HG03196 (cell line): ENCODE measurements around the gene RNF38.
"Not testable (repeated sequence)": the region's sequence is repeated elsewhere in the genome, so short reads cannot be mapped to it uniquely, and the experiment has no call there.

Experiments
- ATAC-seq: cut with Tn5 transposase; IDR thresholded peaks from one replicate; pipeline ENCODE4 v1.9.1; 2021; ENCODE audit not compliant: unreplicated experiment

Gene RNF38

GRCh38 chr9:36399980-36400331 lies at the start of gene RNF38:
Gene RNF38 (minus strand): TSS chr9:36400269. CDS start chr9:36400108, 161 bp downstream.
- ATAC-seq = no peak

GRCh38 chr9:36448555-36448954 lies 48.5 kb upstream of the RNF38 start:
- not testable (repeated sequence) for ATAC-seq

- no peak for ATAC-seq
These were observed 47.9 kb upstream of the RNF38 start for GRCh38 chr9:36448017-36448416.

- not testable (repeated sequence) for ATAC-seq
These were observed 46.6 kb upstream of the RNF38 start for GRCh38 chr9:36446678-36447077.

GRCh38 chr9:36445800-36446361 lies 45.8 kb upstream of the RNF38 start:
- ATAC-seq = no peak

GRCh38 chr9:36444203-36444602 lies 44.1 kb upstream of the RNF38 start:
- ATAC-seq = no peak

GRCh38 chr9:36443581-36443980 lies 43.5 kb upstream of the RNF38 start:
- no peak for ATAC-seq

- ATAC-seq = no peak
These were observed 42.6 kb upstream of the RNF38 start for GRCh38 chr9:36442710-36443109.

- ATAC-seq = no peak
These were observed 41.9 kb upstream of the RNF38 start for GRCh38 chr9:36441966-36442365.

- no peak for ATAC-seq
These were observed 38.6 kb upstream of the RNF38 start for GRCh38 chr9:36438536-36439236.

GRCh38 chr9:36437790-36438189 lies 37.7 kb upstream of the RNF38 start:
- ATAC-seq = no peak

- no peak for ATAC-seq
These were observed 36.8 kb upstream of the RNF38 start for GRCh38 chr9:36436909-36437308.

- ATAC-seq = no peak
These were observed 33.3 kb upstream of the RNF38 start for GRCh38 chr9:36433386-36433785.

- no peak for ATAC-seq
These were observed 31.0 kb upstream of the RNF38 start for GRCh38 chr9:36431078-36431477.

GRCh38 chr9:36426945-36427344 lies 26.9 kb upstream of the RNF38 start:
- no peak for ATAC-seq

- ATAC-seq = no peak
These were observed 26.3 kb upstream of the RNF38 start for GRCh38 chr9:36426348-36426747.

GRCh38 chr9:36424289-36425055 lies 24.4 kb upstream of the RNF38 start:
- ATAC-seq = no peak

- ATAC-seq = no peak
These were observed 23.1 kb upstream of the RNF38 start for GRCh38 chr9:36423206-36423605.

- ATAC-seq = no peak
These were observed 16.8 kb upstream of the RNF38 start for GRCh38 chr9:36416890-36417289.

- ATAC-seq = no peak
These were observed 15.9 kb upstream of the RNF38 start for GRCh38 chr9:36415822-36416525.

GRCh38 chr9:36411410-36411809 lies 11.3 kb upstream of the RNF38 start:
- not testable (repeated sequence) for ATAC-seq

- ATAC-seq = not testable (repeated sequence)
These were observed 9.0 kb upstream of the RNF38 start for GRCh38 chr9:36409076-36409475.
